HG03135 (cell line): Measurements from ENCODE around the gene MSGN1.

ENCODE experiments used
- ATAC-seq: cut with Tn5 transposase; IDR thresholded peaks from one replicate; pipeline ENCODE4 v1.9.1; 2021; ENCODE audit warnings: mild to moderate bottlenecking, moderate library complexity; ENCODE audit not compliant: unreplicated experiment

Gene MSGN1

DNA sequence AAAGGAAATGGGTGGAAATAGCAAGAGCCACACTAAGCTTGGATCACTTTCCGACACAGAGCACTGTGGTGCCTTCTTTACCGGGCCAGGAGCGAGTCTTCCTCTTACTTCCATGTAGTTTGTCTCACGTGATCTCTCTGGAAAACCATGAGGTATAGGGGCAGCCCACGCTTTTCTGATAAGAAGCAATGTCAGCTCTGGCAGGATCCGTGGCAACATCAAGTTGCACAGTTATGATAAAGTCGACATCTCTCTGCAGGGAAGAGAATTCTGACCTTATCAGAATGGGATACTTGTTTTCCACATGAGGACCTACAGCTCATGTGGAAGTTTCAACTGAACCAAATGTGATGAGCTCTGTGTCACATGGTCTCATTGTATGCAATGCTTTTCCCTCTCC lies 29.5 kb downstream of the MSGN1 start:
- ATAC-seq: no peak

DNA sequence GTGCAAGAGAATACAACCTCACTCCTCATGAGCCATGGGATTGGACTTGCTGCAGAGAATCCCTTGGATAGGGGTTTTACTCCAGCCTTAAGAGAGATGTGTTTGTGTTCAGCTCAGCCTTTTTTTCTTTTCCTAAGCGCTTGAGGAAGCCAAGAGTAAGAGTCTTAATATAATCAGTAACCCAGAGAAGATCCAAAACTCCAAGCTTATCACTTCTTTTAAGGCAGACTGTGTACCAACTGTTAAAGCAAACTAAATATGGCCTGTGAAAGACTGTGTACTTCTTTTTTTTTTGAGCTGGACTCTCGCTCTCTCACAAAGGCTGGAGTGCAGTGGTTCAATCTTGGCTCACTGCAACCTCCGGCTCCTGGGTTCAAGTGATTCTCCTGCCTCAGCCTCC lies 30.4 kb downstream of the MSGN1 start:
- ATAC-seq: no peak

DNA sequence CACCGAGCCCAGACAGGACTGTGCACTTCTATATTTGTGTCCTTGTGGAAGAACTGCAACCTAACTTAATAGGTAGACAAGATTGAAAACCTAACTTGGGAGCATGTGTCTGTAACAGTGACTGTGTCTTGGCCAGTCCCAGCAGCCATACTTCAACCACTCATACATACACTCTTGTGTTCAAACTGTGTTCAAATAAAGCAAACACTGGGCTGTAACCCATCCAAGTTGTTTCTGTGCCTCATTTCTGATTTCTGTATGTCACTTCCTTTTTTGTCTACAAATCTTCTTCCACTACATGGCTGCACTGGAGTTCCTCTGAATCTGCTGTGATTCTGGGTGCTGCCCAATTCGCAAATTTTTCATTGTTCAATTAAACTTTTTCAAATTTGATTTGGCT lies 31.0 kb downstream of the MSGN1 start:
- no peak for ATAC-seq

DNA sequence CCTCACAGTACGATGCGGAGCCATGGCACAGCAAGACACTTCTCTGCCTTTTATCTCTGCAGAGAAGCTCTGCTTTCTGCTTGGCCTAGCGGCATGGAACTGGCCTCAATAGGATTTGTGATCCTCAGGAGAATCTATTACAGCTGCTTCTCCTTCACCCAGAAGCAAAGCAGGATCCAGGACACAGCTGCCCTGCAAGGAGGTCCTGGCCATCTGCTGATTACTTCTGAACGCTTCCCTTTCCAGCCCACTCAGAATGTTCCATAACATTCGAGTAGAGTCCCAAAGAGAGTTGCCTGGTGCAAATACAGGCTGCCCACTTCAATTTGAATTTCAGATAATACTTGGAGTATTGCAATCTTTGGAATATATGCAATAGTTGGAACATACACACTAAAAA lies 33.0 kb downstream of the MSGN1 start:
- no peak for ATAC-seq

DNA sequence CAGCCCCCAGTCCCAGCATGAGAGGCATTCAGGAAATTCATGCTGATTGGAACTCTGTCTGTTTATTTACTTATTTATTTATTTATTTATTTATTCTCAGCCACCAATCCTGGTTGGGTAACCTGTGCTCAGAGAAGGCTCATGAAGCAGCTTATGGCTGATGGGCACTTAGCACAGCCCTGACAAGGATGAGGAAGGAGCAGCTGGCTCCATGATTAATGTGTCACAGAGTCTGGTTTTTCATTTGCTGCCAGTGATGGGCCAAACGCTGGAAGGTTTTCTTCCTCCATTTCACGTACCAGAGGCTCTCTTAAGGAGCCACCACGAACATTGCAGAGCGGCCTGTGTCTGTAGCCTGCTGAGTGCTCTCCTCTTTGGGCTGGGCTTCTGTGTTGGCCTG lies 33.9 kb downstream of the MSGN1 start:
- ATAC-seq: no peak

DNA sequence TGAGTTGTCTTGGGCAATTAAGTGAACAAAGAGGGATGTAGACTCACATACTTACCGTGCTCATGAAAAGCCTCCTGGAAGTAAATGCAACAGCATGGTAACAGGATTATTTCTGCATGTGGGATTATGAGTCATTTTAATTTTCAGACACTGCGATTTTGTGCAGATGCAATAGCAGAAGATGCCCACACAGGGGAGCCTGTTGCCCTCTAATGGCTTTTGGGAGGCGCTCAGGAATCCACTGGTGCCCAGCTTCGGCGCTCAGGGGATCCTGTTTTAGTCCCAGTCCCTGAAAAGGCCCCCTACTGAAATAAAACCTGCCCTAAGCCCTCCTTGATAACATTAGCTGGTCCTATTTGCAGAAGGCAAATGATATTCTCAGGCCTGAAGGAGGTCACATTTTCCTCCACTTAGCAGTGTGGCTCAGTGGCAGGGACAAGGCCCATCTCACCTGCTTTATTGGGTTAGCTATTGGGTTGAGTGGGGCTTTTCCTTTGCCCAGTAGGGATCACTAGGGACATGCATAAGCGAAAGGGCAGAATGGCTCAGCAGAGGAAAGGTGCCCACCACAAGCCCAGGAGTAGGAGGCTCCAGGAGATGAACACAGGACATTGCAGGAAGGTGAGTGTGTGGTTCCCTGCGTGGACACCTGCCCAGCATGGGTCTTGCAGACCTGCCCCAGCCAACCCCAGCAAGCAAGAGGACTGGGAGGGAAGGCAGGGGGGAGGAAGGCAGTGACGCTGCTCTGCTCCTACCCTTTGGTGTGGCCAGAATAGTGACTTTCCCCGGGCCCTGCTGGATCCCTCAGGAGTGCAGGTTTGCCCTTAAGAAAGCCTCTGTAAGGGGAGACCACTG lies 35.7 kb downstream of the MSGN1 start:
- peak; percentile 85 for ATAC-seq

DNA sequence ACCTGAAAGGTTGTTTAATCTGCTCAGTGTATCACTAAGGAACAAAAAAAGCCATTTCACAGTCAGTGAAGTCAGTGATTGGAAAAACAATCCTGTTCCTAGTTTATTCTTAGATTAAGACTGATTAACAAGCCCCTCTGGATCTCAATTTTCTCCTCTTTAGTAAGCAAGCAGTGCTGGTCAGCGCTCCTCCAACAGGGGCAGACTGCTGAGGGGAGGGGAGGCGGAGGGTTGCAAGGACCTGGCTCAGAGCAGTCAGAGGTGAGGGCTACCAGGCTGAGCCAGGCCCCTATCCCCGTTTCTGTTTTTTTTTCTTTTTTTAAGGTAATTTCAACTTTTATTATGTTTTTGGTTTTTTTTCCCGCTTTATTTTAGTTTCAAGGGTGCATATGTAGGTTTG lies 37.5 kb downstream of the MSGN1 start:
- no peak for ATAC-seq

DNA sequence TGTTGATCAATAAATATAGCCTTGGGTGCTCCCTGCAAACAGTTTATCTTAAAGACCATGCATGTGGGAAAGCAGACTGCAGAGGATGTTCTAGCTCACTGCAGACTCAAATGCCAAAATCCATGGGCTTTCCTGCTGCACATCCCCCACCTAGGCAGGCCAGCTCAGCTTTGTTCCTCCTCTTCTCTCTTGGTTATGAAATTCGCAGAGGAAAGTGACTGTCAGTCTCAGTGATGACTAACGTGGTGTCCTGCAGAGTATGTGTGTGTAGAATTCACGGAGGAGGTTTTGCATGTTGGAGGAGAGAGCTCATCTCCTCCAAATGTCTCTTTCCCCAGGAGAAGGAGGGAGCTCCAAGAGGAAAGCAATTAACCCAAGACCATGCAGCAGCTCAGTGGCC lies 40.8 kb downstream of the MSGN1 start:
- no peak for ATAC-seq

DNA sequence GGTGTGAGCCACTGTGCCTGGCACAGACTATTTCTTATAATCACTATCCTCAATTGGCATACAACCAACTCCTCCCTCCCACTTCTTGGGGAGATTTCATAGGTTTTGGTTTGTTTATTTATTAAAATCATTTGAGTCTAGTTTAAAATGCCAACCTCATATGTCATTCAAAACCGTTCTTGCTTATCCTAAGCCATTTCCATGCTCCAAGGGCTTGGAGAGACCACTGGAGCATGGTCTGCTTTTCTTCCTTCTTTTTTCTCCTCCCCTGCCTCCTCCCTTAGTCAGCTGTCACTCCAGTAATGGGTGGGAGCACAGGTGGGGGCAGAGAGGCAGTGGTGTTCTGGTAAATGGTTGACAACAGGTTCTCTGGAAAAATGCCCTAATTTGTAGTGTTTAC lies 41.8 kb downstream of the MSGN1 start:
- ATAC-seq: no peak

DNA sequence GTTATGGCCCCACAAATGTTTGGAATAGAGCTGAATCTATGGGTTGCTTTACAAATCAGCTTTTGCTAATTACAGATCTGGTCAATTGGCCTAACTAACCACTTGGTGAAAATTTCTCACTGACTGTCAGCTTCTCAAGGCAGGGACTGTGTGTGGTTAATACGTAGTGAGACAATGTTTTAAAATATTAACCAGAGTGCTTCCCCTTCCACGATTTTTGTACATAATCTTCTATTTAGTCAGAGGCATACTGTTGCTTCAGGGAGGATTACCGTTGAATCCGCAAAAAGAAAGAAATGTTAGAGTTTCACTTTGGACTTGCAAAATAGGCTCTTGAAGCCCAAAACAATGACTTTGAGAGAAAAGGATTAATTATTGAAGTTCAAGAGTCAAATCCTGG lies 47.3 kb downstream of the MSGN1 start:
- no peak for ATAC-seq

DNA sequence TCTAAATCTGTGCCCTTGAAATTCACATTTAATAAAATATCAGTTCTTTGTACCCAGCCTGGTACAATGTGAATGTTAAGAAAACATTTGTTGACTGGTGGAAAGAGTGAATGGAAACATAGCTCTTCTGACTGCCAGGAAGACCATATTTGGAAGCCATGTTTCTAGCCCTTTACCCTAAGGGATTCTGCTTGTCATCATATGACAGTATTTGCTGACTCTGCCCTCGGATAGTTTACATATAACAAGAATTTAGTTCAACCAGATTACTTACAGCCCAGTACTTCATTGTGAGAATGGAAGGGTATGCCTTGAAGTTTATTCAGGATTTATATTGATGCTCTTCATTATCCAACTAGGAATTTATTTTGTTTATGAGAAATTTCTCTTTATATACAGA lies 48.4 kb downstream of the MSGN1 start:
- no peak for ATAC-seq

DNA sequence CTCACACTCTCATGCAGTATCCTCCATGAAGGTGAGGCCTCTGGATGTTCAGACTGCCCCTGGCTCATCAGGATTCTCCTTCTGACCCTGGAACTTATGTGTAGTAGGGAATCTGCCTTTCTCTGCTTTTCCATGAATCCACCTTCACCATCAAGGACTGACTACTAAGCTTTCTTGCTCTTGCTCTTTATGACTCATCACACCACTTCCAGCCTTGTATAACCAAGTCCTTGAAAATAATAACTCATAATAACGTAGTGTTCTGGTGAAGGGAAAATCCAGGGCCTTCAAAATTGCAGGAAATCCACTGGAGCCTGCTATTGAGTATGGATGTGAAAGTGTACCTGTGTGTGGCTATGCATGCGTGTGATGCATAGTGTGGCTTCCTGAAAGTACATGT lies 50.9 kb downstream of the MSGN1 start:
- ATAC-seq: no peak
